Measurements from ENCODE around the gene SOST. TPM values are rescaled to one million over a fixed set of nuclear protein-coding genes. Genes with fewer than 3 reads are reported as not detected.
A peak's percentile ranks its signal among the peaks of the same experiment; 100 is the strongest.

Gene SOST
- total RNA-seq, 1 donor = not detected

- peak in 1 of 3 donors; percentile 28 for DNase-seq (ENCODE audit: low read depth in 2 of 3, low spot score in 2 of 3)
These were observed 13.1 kb downstream of the SOST start for GRCh38 chr17:43745541-43745940.

GRCh38 chr17:43741636-43742035 is 17.0 kb downstream of the SOST start:
- no peak for DNase-seq (ENCODE audit: low read depth in 2 of 3, low spot score in 2 of 3)

GRCh38 chr17:43740541-43740940 is 18.1 kb downstream of the SOST start:
- no peak for DNase-seq (ENCODE audit: low read depth in 2 of 3, low spot score in 2 of 3)

- DNase-seq (ENCODE audit: low read depth in 2 of 3, low spot score in 2 of 3) = no peak
These were observed 20.9 kb downstream of the SOST start for GRCh38 chr17:43737722-43738121.

- no peak for DNase-seq (ENCODE audit: low read depth in 2 of 3, low spot score in 2 of 3)
These were observed 22.2 kb downstream of the SOST start for GRCh38 chr17:43736389-43736788.

- DNase-seq (ENCODE audit: low read depth in 2 of 3, low spot score in 2 of 3) = no peak
These were observed 24.2 kb downstream of the SOST start for GRCh38 chr17:43734376-43734775.

GRCh38 chr17:43733956-43734355 is 24.6 kb downstream of the SOST start:
- no peak for DNase-seq (ENCODE audit: low read depth in 2 of 3, low spot score in 2 of 3)

- no peak for DNase-seq (ENCODE audit: low read depth in 2 of 3, low spot score in 2 of 3)
These were observed 25.6 kb downstream of the SOST start for GRCh38 chr17:43732958-43733357.

- no peak for DNase-seq (ENCODE audit: low read depth in 2 of 3, low spot score in 2 of 3)
These were observed 30.5 kb downstream of the SOST start for GRCh38 chr17:43728081-43728480.

GRCh38 chr17:43723697-43724359 is 34.8 kb downstream of the SOST start:
- DNase-seq (ENCODE audit: low read depth in 2 of 3, low spot score in 2 of 3) = no peak

- DNase-seq (ENCODE audit: low read depth in 2 of 3, low spot score in 2 of 3) = no peak
These were observed 35.5 kb downstream of the SOST start for GRCh38 chr17:43722870-43723665.

GRCh38 chr17:43722269-43722619 is 36.3 kb downstream of the SOST start:
- DNase-seq (ENCODE audit: low read depth in 2 of 3, low spot score in 2 of 3) = no peak

GRCh38 chr17:43721537-43722268 is 36.9 kb downstream of the SOST start:
- no peak for DNase-seq (ENCODE audit: low read depth in 2 of 3, low spot score in 2 of 3)

- DNase-seq (ENCODE audit: low read depth in 2 of 3, low spot score in 2 of 3) = peak; percentile 50 to 71 (median 70)
These were observed 38.1 kb downstream of the SOST start for GRCh38 chr17:43720311-43721060.

- peak in 2 of 3 donors; percentile 40 to 48 for DNase-seq (ENCODE audit: low read depth in 2 of 3, low spot score in 2 of 3)
These were observed 39.0 kb downstream of the SOST start for GRCh38 chr17:43719578-43719977.

GRCh38 chr17:43718544-43718943 is 40.0 kb downstream of the SOST start:
- no peak for DNase-seq (ENCODE audit: low read depth in 2 of 3, low spot score in 2 of 3)

GRCh38 chr17:43717913-43718312 is 40.7 kb downstream of the SOST start:
- no peak for DNase-seq (ENCODE audit: low read depth in 2 of 3, low spot score in 2 of 3)

- DNase-seq (ENCODE audit: low read depth in 2 of 3, low spot score in 2 of 3) = no peak
These were observed 44.0 kb downstream of the SOST start for GRCh38 chr17:43714465-43715149.

- DNase-seq (ENCODE audit: low read depth in 2 of 3, low spot score in 2 of 3) = peak in 1 of 3 donors; percentile 23
These were observed 45.0 kb downstream of the SOST start for GRCh38 chr17:43713494-43714162.

GRCh38 chr17:43712397-43712796 is 46.2 kb downstream of the SOST start:
- no peak for DNase-seq (ENCODE audit: low read depth in 2 of 3, low spot score in 2 of 3)
